K562 (cell line): ENCODE data around the gene ZEB2. TPM values are rescaled to one million over a fixed set of nuclear protein-coding genes. Genes with fewer than 3 reads are reported as not detected.

Source experiments
- ATAC-seq: fragments of 200-7000 bp; cut with Tn5 transposase; 3 replicates; pipeline ENCODE4 v1.9.1; 2020; ENCODE audit warnings: moderate library complexity
- BruUV-seq: library from RNA; stranded (reverse); fragments of 400-500 nt; replicated peaks from 2 replicates; lab custom pipeline; 2021; lab: Mats Ljungman, UMichigan
- CTCF ChIA-PET: fragments of 300-600 bp; formaldehyde crosslinking; extraction: SDS; loops from one replicate; lab custom pipeline; 2021; ENCODE audit warnings: low intra/inter-chr PET ratio; lab: Yijun Ruan, JAX
- POLR2A ChIA-PET: fragments of 300-600, 350-650 bp; sonication (Branson Sonifier 250); formaldehyde crosslinking; extraction: SDS; loops from one replicate; lab custom pipeline; 2021; ENCODE audit warnings: antibody characterized with exemption, inconsistent platforms; lab: Yijun Ruan, JAX
- DNase-seq, 4 experiments: peaks; one replicate each; pipeline versions ENCODE4 v3.0.0 to v3.0.0-alpha.2; 2011 to 2018; ENCODE audit warnings: low spot score in 3 of 4, mixed read lengths in 3 of 4; ENCODE audit errors: extremely low read depth in 1 of 4
- FAIRE-seq: peaks from 2 replicates; lab custom pipeline; 2011; peaks lifted over from hg19 to GRCh38; lab: Jason Lieb, UNC
- H2AFZ ChIP-seq: 2 replicates; pipeline ENCODE4 v1.6.0; 2011; ENCODE audit warnings: low read depth, low read length, control low read depth, inconsistent platforms
- H3K27ac ChIP-seq: fragments of 200-600 bp; 3 replicates; pipeline ENCODE4 v1.8.0; 2011; ENCODE audit warnings: low read depth, mild to moderate bottlenecking, control low read depth, inconsistent platforms, low read length, moderate library complexity, mixed read lengths; ENCODE audit errors: extremely low read depth
- H3K27me3 ChIP-seq, 2 experiments: fragments of 300-600 bp in 1 of 2; 2 replicates in 1 of 2; 3 replicates in 1 of 2; pipeline versions ENCODE4 v1.6.0 to v1.8.0; 2011; ENCODE audit warnings: inconsistent platforms in 2 of 2, low read length in 2 of 2, mild to moderate bottlenecking in 1 of 2, mixed read lengths in 1 of 2, moderate library complexity in 1 of 2; ENCODE audit not compliant: control insufficient read depth in 2 of 2, insufficient read depth in 2 of 2
- H3K36me3 ChIP-seq: fragments of 300-600 bp; 3 replicates; pipeline ENCODE4 v1.8.0; 2011; ENCODE audit warnings: mild to moderate bottlenecking, low read length, inconsistent platforms; ENCODE audit not compliant: control insufficient read depth, insufficient read depth
- H3K4me1 ChIP-seq, 2 experiments: fragments of 200-600 bp in 1 of 2; replicated peaks in 1 of 2; 2 replicates in 1 of 2; 3 replicates in 1 of 2; pipeline versions ENCODE4 v1.5.1 to v1.8.0; 2011; ENCODE audit warnings: inconsistent platforms in 2 of 2, low read length in 2 of 2, mild to moderate bottlenecking in 1 of 2, mixed read lengths in 1 of 2, moderate library complexity in 1 of 2; ENCODE audit not compliant: control insufficient read depth in 2 of 2, insufficient read depth in 2 of 2
- H3K4me2 ChIP-seq: 2 replicates; pipeline ENCODE4 v1.6.1; 2011; ENCODE audit warnings: low read length, control low read depth, inconsistent platforms, mixed read lengths; ENCODE audit not compliant: insufficient read depth
- H3K4me3 ChIP-seq: fragments of 200-600 bp; sonication (generic), shearing (Covaris generic); 2 replicates; pipeline ENCODE4 v1.5.1; 2016; ENCODE audit warnings: control low read depth, inconsistent platforms
- H3K79me2 ChIP-seq: fragments of 200-600 bp; 3 replicates; pipeline ENCODE4 v1.8.0; 2011; ENCODE audit warnings: low read length, inconsistent platforms; ENCODE audit not compliant: control insufficient read depth, insufficient read depth
- H3K9ac ChIP-seq, 2 experiments: 2 replicates each; pipeline versions ENCODE4 v1.6.0 to v1.6.1; 2011; ENCODE audit warnings: low read depth in 2 of 2, low read length in 2 of 2, control low read depth in 1 of 2, inconsistent platforms in 1 of 2, mild to moderate bottlenecking in 1 of 2, mixed read lengths in 1 of 2; ENCODE audit not compliant: insufficient read depth in 1 of 2
- H3K9me1 ChIP-seq: one replicate; pipeline ENCODE4 v1.6.0; 2011; ENCODE audit warnings: inconsistent platforms, mild to moderate bottlenecking, low read length, moderate library complexity; ENCODE audit not compliant: control insufficient read depth, insufficient read depth
- H3K9me3 ChIP-seq: replicated peaks from 2 replicates; pipeline ENCODE4 v1.5.1; 2011; ENCODE audit warnings: low read depth, low read length, inconsistent platforms; ENCODE audit not compliant: control insufficient read depth, insufficient read depth
- H4K20me1 ChIP-seq: replicated peaks from 2 replicates; pipeline ENCODE4 v1.6.1; 2011; ENCODE audit warnings: low read length, inconsistent platforms, mixed read lengths; ENCODE audit not compliant: control insufficient read depth, insufficient read depth
- ARNT ChIP-seq, 2 experiments: fragments of 450-650 bp; IDR thresholded peaks; 2 replicates each; pipeline ENCODE4 v1.6.1; 2016; ENCODE audit warnings: mild to moderate bottlenecking in 1 of 2
- BRD4 ChIP-seq: fragments of 200-600 bp; sonication (generic); IDR thresholded peaks from 2 replicates; pipeline ENCODE4 v1.6.1; 2017; ENCODE audit warnings: inconsistent platforms
- BRF2 ChIP-seq: IDR thresholded peaks from 3 replicates; pipeline ENCODE4 v1.6.1; 2011; ENCODE audit warnings: borderline replicate concordance, mild to moderate bottlenecking; ENCODE audit not compliant: insufficient read length, insufficient read depth
- HBP1 ChIP-seq: fragments of 450-650 bp; formaldehyde crosslinking; IDR thresholded peaks from 2 replicates; pipeline ENCODE4 v1.4.0; 2022; ENCODE audit warnings: missing genetic modification characterization
- MTA1 ChIP-seq: fragments of 450-650 bp; IDR thresholded peaks from 2 replicates; pipeline ENCODE4 v1.6.1; 2017; ENCODE audit warnings: borderline replicate concordance
- OTX1 ChIP-seq: fragments of 450-650 bp; formaldehyde crosslinking; IDR thresholded peaks from 2 replicates; pipeline ENCODE4 v1.4.0; 2022; ENCODE audit warnings: mild to moderate bottlenecking
- RNF2 ChIP-seq: sonication (generic); IDR thresholded peaks from 2 replicates; pipeline ENCODE4 v1.6.1; 2016
- TAF7 ChIP-seq: fragments of 450-650 bp; IDR thresholded peaks from 2 replicates; pipeline ENCODE4 v1.6.1; 2016; ENCODE audit warnings: missing genetic modification characterization, missing compliant biosample characterization
- ZBTB33 ChIP-seq: sonication (generic); formaldehyde crosslinking; IDR thresholded peaks from 2 replicates; pipeline ENCODE4 v1.8.1; 2023; ENCODE audit warnings: mild to moderate bottlenecking, missing genetic modification reagents
- ZBTB9 ChIP-seq: fragments of 450-650 bp; formaldehyde crosslinking; IDR thresholded peaks from 2 replicates; pipeline ENCODE4 v1.4.0; 2020; ENCODE audit warnings: mild to moderate bottlenecking, moderate library complexity
- ZHX1 ChIP-seq: fragments of 150-350 bp; conservative IDR thresholded peaks from 2 replicates; pipeline ENCODE4 v1.6.1; 2014; ENCODE audit warnings: low read length
- ZNF512 ChIP-seq: IDR thresholded peaks from 2 replicates; pipeline ENCODE4 v1.6.1; 2016; ENCODE audit warnings: missing genetic modification characterization, missing compliant biosample characterization
- WGBS: fragments of 100-300 bp; shearing (Covaris generic); methylation state at CpG from one replicate; pipeline ENCODE4 v1.1.6; 2016; ENCODE audit warnings: low coverage, mixed read lengths; ENCODE audit not compliant: insufficient coverage; ENCODE audit errors: missing lambda C conversion rate; 5-methylcytosine and 5-hydroxymethylcytosine counted together
- in situ Hi-C: fragments of 300-500 bp; cut with MboI; formaldehyde crosslinking; loops from 4 replicates; pipeline ENCODE4 v1.15.0; 2018; ENCODE audit warnings: inconsistent platforms, mixed read lengths
- intact Hi-C: fragments of 100-400 bp; cut with micrococcal nuclease; formaldehyde crosslinking; loops from 2 replicates; pipeline ENCODE4 v1.14.2; 2022
- polyA plus RNA-seq, 8 experiments: library from polyadenylated mRNA; depleted of rRNA in 4 of 8; stranded (reverse) in 5 of 8; unstranded in 3 of 8; fragments of >200 nt; fragmentation: Nextera tagmentation in 2 of 8; fragmentation: Illumina TruSeq in 1 of 8; extraction: Ambion mirVana in 2 of 8; extraction: Trizol in 1 of 8; gene quantifications; 2 replicates each; pipeline versions ENCODE4 v1.2.1 to v1.2.3, GENCODE V29; 2011 to 2014; ENCODE audit warnings: inconsistent platforms in 1 of 8, missing spikeins in 1 of 8
- total RNA-seq, 7 experiments: library from RNA; depleted of rRNA in 6 of 7; stranded (reverse); fragments of >200 nt in 6 of 7; fragmentation: Illumina TruSeq in 2 of 7; extraction: Trizol in 2 of 7; gene quantifications; 2 replicates each; pipeline versions ENCODE4 v1.2.1 to v1.2.3, GENCODE V29; 2011 to 2021; ENCODE audit warnings: low replicate concordance in 1 of 7

Gene ZEB2
- total and polyA plus RNA-seq, 9 of the 15 experiments (the other 6 are each of a cell fraction or from before 2014, with no cell fraction given), result 15.1 to 113 (median 72.3) TPM

GRCh38 chr2:144519597-144519933 lies 354 bp downstream of the ZEB2 start:
- H3K4me2 ChIP-seq, result peak overlapping the region; percentile 92
- CTCF ChIA-PET, result interaction anchor here (0.7 kb wide), 1 partner anchor 11 kb away, joined by 8 read pairs; no protein-coding TSS in a partner anchor
- TF ChIP-seq MTA1 (no peak), ZBTB9 (no peak), ARNT (IDR thresholded peaks at IDR 0.05) (no peak), HBP1 (CRISPR knock-in tag) (0 out of 2 replicates have a peak, but pooled peaks have one; percentile 47), RNF2 (no peak), OTX1 (CRISPR knock-in tag) (peak; percentile 51; the same call in 1 of the 2 replicates), TAF7 (no peak), ZHX1 (no peak), BRD4 (peak; percentile 74; the same call in 1 of the 2 replicates), ZNF512 (tag) (peak; percentile 77), ZBTB33 (CRISPR knock-in tag) (no peak), BRF2 (no peak)

More at GRCh38 chr2:144519597-144519933, 354 bp downstream of the ZEB2 start:
- H2AFZ ChIP-seq, result peak overlapping the region; percentile 51; the same call in 1 of the 2 replicates
- H3K27ac ChIP-seq, result peak overlapping the region; percentile 95
- FAIRE-seq (no peak), DNase-seq (no peak), ATAC-seq (no peak)
- no peaks in the 10 kb centered on the region for H3K27me3 ChIP-seq
- peaks cover 71% of the 10 kb centered on the region for H3K79me2 ChIP-seq
- intact Hi-C loops (loop anchor here (2.0 kb wide), 1 partner anchor 15 kb away; no protein-coding TSS in a partner anchor), in situ Hi-C loops (no loop called here)
- peak overlapping the region; percentile 86 to 96 for H3K9ac ChIP-seq
- peak overlapping the region; percentile 91 for H3K4me3 ChIP-seq
- H3K9me3 ChIP-seq, result no peaks in the 10 kb centered on the region
- peaks cover 17% of the 10 kb centered on the region for H3K36me3 ChIP-seq
- no peaks in the 10 kb centered on the region; the same call in 1 of the 2 replicates for H4K20me1 ChIP-seq
- no peaks in the 10 kb centered on the region for H3K9me1 ChIP-seq
- 0% methylated on average over 2 of the region's 3 CpGs for WGBS
- BruUV-seq, result TSS peak; percentile 70
- POLR2A ChIA-PET, result interaction anchor here (0.6 to 1.7 kb wide), 20 partner anchors 9 to 1110 kb away, joined by 3 to 6 read pairs (median 3); no protein-coding TSS in a partner anchor
- H3K4me1 ChIP-seq, result peaks cover 17 to 19% of the 10 kb centered on the region in 2 experiments; a peak in 4 of 5 replicates
